ENCODE measurements around the gene PTGIR.

DNA sequence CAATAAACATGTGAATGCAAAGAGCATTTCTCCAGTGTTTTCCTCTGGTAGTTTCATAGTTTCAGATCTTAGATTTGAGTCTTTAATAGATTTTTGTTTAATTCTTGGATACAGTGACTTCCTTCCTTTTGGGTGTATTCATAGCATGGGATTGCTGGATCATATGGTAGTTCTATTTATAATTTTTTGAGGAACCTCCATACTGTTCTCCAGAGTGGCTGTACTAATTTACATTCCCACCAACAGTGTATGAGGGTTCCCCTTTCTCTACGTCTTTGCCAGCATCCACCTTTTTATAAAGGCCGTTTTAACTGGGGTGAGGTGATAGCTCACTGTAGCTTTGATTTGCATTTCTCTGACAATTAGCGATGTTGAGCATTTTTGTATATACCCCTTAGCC is 33.0 kb downstream of the PTGIR start:
- no peak for TF ChIP-seq POLR2AphosphoS5 (IDR thresholded peaks at IDR 0.05; ENCODE audit: borderline replicate concordance, low read depth, low read length)
- no peak for TF ChIP-seq EZH2 (IDR thresholded peaks at IDR 0.05)

Data from SK-N-MC (cell line).